Nephron progenitor cell (in vitro differentiated cells): ENCODE measurements around the gene PRR15L.

Experiments used
- DNase-seq: peaks from one replicate; pipeline ENCODE4 v3.0.0; 2021
- H3K27ac Mint-ChIP-seq: 2 replicates; pipeline ENCODE4 v1.8.0; 2021; ENCODE audit warnings: mild to moderate bottlenecking, moderate library complexity, mixed read lengths
- H3K27me3 Mint-ChIP-seq: 2 replicates; pipeline ENCODE4 v1.8.0; 2021; ENCODE audit warnings: mild to moderate bottlenecking, low read depth, mixed read lengths; ENCODE audit not compliant: poor library complexity
- H3K36me3 Mint-ChIP-seq: 2 replicates; pipeline ENCODE4 v1.8.0; 2021; ENCODE audit warnings: low read depth, mixed read lengths
- H3K4me1 Mint-ChIP-seq: 2 replicates; pipeline ENCODE4 v1.8.0; 2021; ENCODE audit warnings: mixed read lengths
- H3K4me3 Mint-ChIP-seq: 2 replicates; pipeline ENCODE4 v1.8.0; 2021; ENCODE audit warnings: mild to moderate bottlenecking, moderate library complexity, mixed read lengths
- H3K9me3 Mint-ChIP-seq: 2 replicates; pipeline ENCODE4 v1.8.0; 2021; ENCODE audit warnings: mild to moderate bottlenecking, moderate library complexity, mixed read lengths
- CTCF ChIP-seq: fragments of 200-600 bp; sonication (generic); IDR thresholded peaks from 2 replicates; pipeline ENCODE4 v1.5.0; 2021; ENCODE audit warnings: antibody characterized with exemption

PRR15L gene

GRCh38 chr17:47983492-47984223, 26.0 kb upstream of the PRR15L start:
- no peak overlapping the region for H3K4me3 Mint-ChIP-seq
- no peak for DNase-seq
- no peaks in the 10 kb centered on the region for H3K9me3 Mint-ChIP-seq
- H3K4me1 Mint-ChIP-seq: peaks cover 78% of the 10 kb centered on the region
- peaks cover 19% of the 10 kb centered on the region for H3K27me3 Mint-ChIP-seq
- no peak for TF ChIP-seq CTCF
- peak overlapping the region; percentile 21 for H3K27ac Mint-ChIP-seq
- peaks cover 44% of the 10 kb centered on the region for H3K36me3 Mint-ChIP-seq

GRCh38 chr17:47982645-47983390, 25.1 kb upstream of the PRR15L start:
- Mint-ChIP-seq H3K9me3 (no peaks in the 10 kb centered on the region), H3K27me3 (peaks cover 17% of the 10 kb centered on the region), H3K4me1 (peaks cover 72% of the 10 kb centered on the region)

GRCh38 chr17:47982091-47982617, 24.5 kb upstream of the PRR15L start:
- DNase-seq: no peak
- no peak for TF ChIP-seq CTCF
- peaks cover 65% of the 10 kb centered on the region for H3K4me1 Mint-ChIP-seq

More at GRCh38 chr17:47982645-47983390, 25.1 kb upstream of the PRR15L start:
- no peak overlapping the region for H3K4me3 Mint-ChIP-seq
- H3K36me3 Mint-ChIP-seq: peaks cover 51% of the 10 kb centered on the region
- no peak for DNase-seq
- TF ChIP-seq CTCF: no peak
- no peak overlapping the region for H3K27ac Mint-ChIP-seq

GRCh38 chr17:47981462-47981861, 23.8 kb upstream of the PRR15L start:
- Mint-ChIP-seq H3K9me3 (no peaks in the 10 kb centered on the region), H3K4me1 (peaks cover 58% of the 10 kb centered on the region), H3K36me3 (peaks cover 60% of the 10 kb centered on the region), H3K27me3 (peaks cover 15% of the 10 kb centered on the region), H3K4me3 (no peak overlapping the region), H3K27ac (no peak overlapping the region)
- TF ChIP-seq CTCF: no peak
- DNase-seq: no peak

More at GRCh38 chr17:47982091-47982617, 24.5 kb upstream of the PRR15L start:
- Mint-ChIP-seq H3K4me3 (no peak overlapping the region), H3K27me3 (peaks cover 17% of the 10 kb centered on the region), H3K9me3 (no peaks in the 10 kb centered on the region), H3K27ac (no peak overlapping the region), H3K36me3 (peaks cover 57% of the 10 kb centered on the region)

GRCh38 chr17:47980541-47980940, 22.9 kb upstream of the PRR15L start:
- H3K27me3 Mint-ChIP-seq: peaks cover 11% of the 10 kb centered on the region
- no peaks in the 10 kb centered on the region for H3K9me3 Mint-ChIP-seq
- no peak for DNase-seq
- no peak for TF ChIP-seq CTCF
- H3K36me3 Mint-ChIP-seq: peaks cover 60% of the 10 kb centered on the region
- peaks cover 52% of the 10 kb centered on the region for H3K4me1 Mint-ChIP-seq
- H3K4me3 Mint-ChIP-seq: no peak overlapping the region
- no peak overlapping the region for H3K27ac Mint-ChIP-seq
